Mucosa of descending colon (tissue), 3 donors: ENCODE results near the gene NASP. TPM values are rescaled to one million over a fixed set of nuclear protein-coding genes. Genes with fewer than 3 reads are reported as not detected.
A peak's percentile ranks its signal among the peaks of the same experiment; 100 is the strongest.

Experiments used
- ATAC-seq: fragments of 200-7000 bp; cut with Tn5 transposase; one replicate; pipeline ENCODE4 v1.9.1; 2020; ENCODE audit warnings: mild to moderate bottlenecking, moderate library complexity
- DNase-seq, 3 donors: peaks; one replicate each; pipeline ENCODE4 v3.0.0-alpha.2; 2020
- H3K36me3 ChIP-seq: fragments of 200-600 bp; one replicate; pipeline ENCODE4 v1.8.0; 2021; ENCODE audit warnings: low read depth, mild to moderate bottlenecking
- H3K4me1 ChIP-seq: fragments of 200-600 bp; one replicate; pipeline ENCODE4 v1.8.0; 2021; ENCODE audit warnings: low read depth, mild to moderate bottlenecking
- H3K4me3 ChIP-seq: fragments of 200-600 bp; one replicate; pipeline ENCODE4 v1.8.0; 2021; ENCODE audit warnings: mild to moderate bottlenecking
- H3K9me3 ChIP-seq: fragments of 200-600 bp; one replicate; pipeline ENCODE4 v1.8.0; 2021; ENCODE audit warnings: mild to moderate bottlenecking
- intact Hi-C, 2 donors: fragments of 100-400 bp; cut with DNase I in 1 of 2; cut with micrococcal nuclease in 1 of 2; formaldehyde crosslinking; loops; one replicate each; pipeline versions ENCODE4 v1.11.0 to v1.11.1; 2022; cut with DNase I, micrococcal nuclease
- total RNA-seq, 3 donors: library from RNA; stranded (reverse); fragmentation: NEBNext Ultra II Directional in 2 of 3; extraction: Animal tissue kit (Norgen Biotek cat#: 25700) in 2 of 3; gene quantifications; one replicate each; pipeline versions ENCODE4 v1.2.1 to v1.2.4, GENCODE V29; 2021 to 2023
- TF ChIP-seq, protein P1 (sequence below): fragments of 200-600 bp; IDR thresholded peaks from one replicate; pipeline ENCODE4 v1.8.0; 2022; ENCODE audit warnings: antibody characterized with exemption, mild to moderate bottlenecking
- donor health status: DM: no; HTN: no; CAD: no; lungs with moderate emphysema.
- donor health status: DM: no; HTN: no; CAD: no.
- donor health status: DM: no; HTN: yes; CAD: no.

NASP gene
- total RNA-seq, 3 donors from 2014 or later = 51.5 to 69.1 (median 60.1) TPM

GRCh38 chr1:45622524-45623394, 38.9 kb downstream of the NASP start:
- H3K4me3 ChIP-seq = no peak overlapping the region
- peak in 1 of 3 donors; percentile 35 for DNase-seq
- TF ChIP-seq, protein P1, sequence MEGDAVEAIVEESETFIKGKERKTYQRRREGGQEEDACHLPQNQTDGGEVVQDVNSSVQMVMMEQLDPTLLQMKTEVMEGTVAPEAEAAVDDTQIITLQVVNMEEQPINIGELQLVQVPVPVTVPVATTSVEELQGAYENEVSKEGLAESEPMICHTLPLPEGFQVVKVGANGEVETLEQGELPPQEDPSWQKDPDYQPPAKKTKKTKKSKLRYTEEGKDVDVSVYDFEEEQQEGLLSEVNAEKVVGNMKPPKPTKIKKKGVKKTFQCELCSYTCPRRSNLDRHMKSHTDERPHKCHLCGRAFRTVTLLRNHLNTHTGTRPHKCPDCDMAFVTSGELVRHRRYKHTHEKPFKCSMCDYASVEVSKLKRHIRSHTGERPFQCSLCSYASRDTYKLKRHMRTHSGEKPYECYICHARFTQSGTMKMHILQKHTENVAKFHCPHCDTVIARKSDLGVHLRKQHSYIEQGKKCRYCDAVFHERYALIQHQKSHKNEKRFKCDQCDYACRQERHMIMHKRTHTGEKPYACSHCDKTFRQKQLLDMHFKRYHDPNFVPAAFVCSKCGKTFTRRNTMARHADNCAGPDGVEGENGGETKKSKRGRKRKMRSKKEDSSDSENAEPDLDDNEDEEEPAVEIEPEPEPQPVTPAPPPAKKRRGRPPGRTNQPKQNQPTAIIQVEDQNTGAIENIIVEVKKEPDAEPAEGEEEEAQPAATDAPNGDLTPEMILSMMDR = no peak
- intact Hi-C loops = no loop called here
- peak; percentile 2 for ATAC-seq
- no peaks in the 10 kb centered on the region for H3K4me1 ChIP-seq
- H3K9me3 ChIP-seq = no peaks in the 10 kb centered on the region
- no peaks in the 10 kb centered on the region for H3K36me3 ChIP-seq

DNA sequence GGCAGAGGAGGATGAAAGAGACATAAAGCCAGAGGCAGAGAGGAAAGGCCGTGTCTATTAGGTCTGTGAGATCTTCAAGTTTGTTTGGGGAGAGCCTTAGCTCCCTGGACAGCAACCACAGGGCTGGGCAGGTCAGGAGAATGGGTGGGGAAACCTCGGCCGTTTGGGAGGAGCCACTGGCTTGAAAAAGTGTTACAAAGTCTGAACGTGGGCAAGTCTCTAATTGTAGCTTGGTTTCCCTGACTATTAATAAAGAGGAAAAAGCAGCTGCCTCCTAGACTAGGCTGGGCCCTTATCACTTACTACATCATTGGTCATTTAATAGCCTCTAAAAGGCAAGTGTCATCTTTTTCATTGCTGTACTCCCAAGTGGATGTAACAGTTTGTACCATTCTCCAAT, 40.1 kb downstream of the NASP start, which contains the start of gene CCDC17:
Gene CCDC17 (minus strand): TSS at position 83 of the 400 bp plus-strand sequence. CDS start 145 bp downstream, outside the sequence.
- Histone ChIP-seq H3K4me3 (no peak within 1 kb of the TSS), H3K9me3 (no peaks in the 10 kb centered on the region), H3K4me1 (no peaks in the 10 kb centered on the region), H3K36me3 (no peaks in the 10 kb centered on the region)
- DNase-seq (no peak), ATAC-seq (no peak)
- intact Hi-C loops = no loop called here
- TF ChIP-seq, protein P1 = no peak

DNA sequence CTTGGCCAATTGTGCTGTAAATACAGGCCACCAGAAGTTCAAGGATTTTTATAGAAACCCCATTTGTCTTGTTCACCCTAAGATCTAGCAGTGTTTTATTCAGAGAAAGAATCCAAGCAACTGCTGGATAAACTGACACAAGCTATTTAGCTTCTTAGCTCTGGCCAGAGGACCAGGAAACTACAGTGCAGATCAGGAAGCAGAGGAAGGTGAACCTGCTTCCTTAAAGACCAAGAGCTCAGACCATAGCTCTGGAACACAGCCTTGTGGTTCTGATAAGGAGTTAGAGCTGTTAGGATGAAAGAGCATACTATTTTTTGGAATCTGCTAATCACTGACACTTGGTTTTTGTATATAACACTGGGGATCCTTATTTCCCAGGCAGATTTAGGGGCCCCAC, 45.2 kb downstream of the NASP start:
- ATAC-seq = peak; percentile 60
- no peaks in the 10 kb centered on the region for H3K4me1 ChIP-seq
- H3K36me3 ChIP-seq = peaks cover 9% of the 10 kb centered on the region
- H3K4me3 ChIP-seq = no peak overlapping the region
- DNase-seq = no peak
- intact Hi-C loops = no loop called here
- TF ChIP-seq, protein P1 = no peak
- no peaks in the 10 kb centered on the region for H3K9me3 ChIP-seq

DNA sequence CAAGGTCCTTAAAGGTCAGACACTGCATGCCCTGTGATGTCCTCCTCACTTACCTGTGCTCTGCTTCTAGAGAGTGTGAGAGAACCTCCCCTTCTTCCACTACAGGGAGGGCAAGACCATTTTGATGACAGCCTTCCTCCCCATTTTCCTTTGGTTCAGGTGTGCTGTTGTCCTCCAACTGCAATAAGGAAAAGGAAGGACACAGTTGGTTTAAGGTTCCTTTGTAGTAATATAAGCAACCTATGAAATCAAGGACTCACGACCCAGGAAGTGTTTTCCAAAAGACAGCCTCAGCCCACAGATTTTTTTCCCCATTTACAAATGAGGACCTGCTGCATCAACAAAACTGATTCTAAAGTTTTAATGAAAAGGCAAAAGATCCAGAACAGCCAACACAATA, 46.6 kb downstream of the NASP start:
- H3K9me3 ChIP-seq = no peaks in the 10 kb centered on the region
- H3K4me1 ChIP-seq = no peaks in the 10 kb centered on the region
- no peak overlapping the region for H3K4me3 ChIP-seq
- ATAC-seq (peak; percentile 61), DNase-seq (no peak)
- TF ChIP-seq, protein P1 = no peak
- intact Hi-C loops = no loop called here
- H3K36me3 ChIP-seq = peaks cover 9% of the 10 kb centered on the region

DNA sequence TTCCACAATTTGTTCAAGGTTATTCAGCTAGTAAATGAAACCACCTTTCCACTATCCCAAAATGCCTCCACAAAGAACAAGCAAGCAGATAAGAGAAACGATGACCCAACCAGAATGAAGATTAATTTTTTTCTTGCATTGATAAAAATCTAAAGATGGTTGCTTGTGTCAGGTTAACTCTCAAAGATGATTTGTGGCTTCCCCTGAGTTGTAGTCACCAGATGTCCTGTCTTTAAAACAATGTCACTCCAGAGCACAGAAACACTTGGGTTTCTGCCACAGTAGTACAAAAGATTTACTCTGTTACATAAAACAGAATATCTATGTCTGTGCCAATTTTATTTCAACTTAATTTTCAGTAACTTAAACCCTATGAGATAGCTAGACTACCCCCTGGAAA, 51.4 kb downstream of the NASP start:
- Histone ChIP-seq H3K4me3 (no peak overlapping the region), H3K36me3 (peaks cover 11% of the 10 kb centered on the region), H3K4me1 (no peaks in the 10 kb centered on the region), H3K9me3 (no peaks in the 10 kb centered on the region)
- TF ChIP-seq, protein P1 = no peak
- ATAC-seq (no peak), DNase-seq (no peak)
- intact Hi-C loops = no loop called here
